Heart left ventricle (tissue), 16 donors: ENCODE data around the gene DCTPP1. TPM values are rescaled to one million over a fixed set of nuclear protein-coding genes. Genes with fewer than 3 reads are reported as not detected.

Experiments
- ATAC-seq, 4 donors: fragments of 200-7000 bp; cut with Tn5 transposase; one replicate each; pipeline ENCODE4 v1.9.1; 2020 to 2022; ENCODE audit warnings: moderate library complexity in 4 of 4, mild to moderate bottlenecking in 3 of 4, moderate number of reproducible peaks in 1 of 4
- DNase-seq, 5 donors: peaks; one replicate each; pipeline ENCODE4 v3.0.0-alpha.2; 2020
- H3K27ac ChIP-seq, 12 donors: fragments of 200-600 bp; sonication (generic) in 4 of 12; one replicate each; pipeline versions ENCODE4 v1.5.0 to v1.8.0; 2016 to 2022; ENCODE audit warnings: mild to moderate bottlenecking in 2 of 12
- H3K27me3 ChIP-seq, 9 donors: fragments of 200-600 bp; sonication (generic) in 2 of 9; one replicate each; pipeline versions ENCODE4 v1.5.1 to v1.8.0; 2016 to 2022; ENCODE audit warnings: mild to moderate bottlenecking in 3 of 9
- H3K36me3 ChIP-seq, 9 donors: fragments of 200-600 bp; sonication (generic) in 2 of 9; one replicate each; pipeline versions ENCODE4 v1.5.0 to v1.8.0; 2018 to 2022; ENCODE audit warnings: mild to moderate bottlenecking in 2 of 9
- H3K4me1 ChIP-seq, 12 donors: fragments of 200-600 bp; sonication (generic) in 4 of 12; one replicate each; pipeline versions ENCODE4 v1.5.0 to v1.8.0; 2016 to 2022; ENCODE audit warnings: mild to moderate bottlenecking in 3 of 12
- H3K4me3 ChIP-seq, 12 donors: fragments of 200-600 bp; sonication (generic) in 4 of 12; one replicate each; pipeline versions ENCODE4 v1.5.0 to v1.8.0; 2017 to 2022; ENCODE audit warnings: mild to moderate bottlenecking in 9 of 12, moderate library complexity in 4 of 12
- H3K9me3 ChIP-seq, 12 donors: fragments of 200-600 bp; sonication (generic) in 4 of 12; one replicate each; pipeline versions ENCODE4 v1.5.0 to v1.8.0; 2016 to 2022; ENCODE audit warnings: mild to moderate bottlenecking in 1 of 12
- POLR2A ChIP-seq, 2 donors: fragments of 450-650 bp; IDR thresholded peaks; one replicate each; pipeline ENCODE4 v1.6.1; 2017; ENCODE audit warnings: antibody characterized with exemption in 2 of 2, mild to moderate bottlenecking in 2 of 2, moderate library complexity in 2 of 2
- WGBS, 4 donors: extraction: QIAGEN DNeasy Blood & Tissue Kit in 2 of 4; methylation state at CpG; one replicate each; pipeline versions ENCODE4 v1.1.5 to v1.1.7; 2013 to 2018; 5-methylcytosine and 5-hydroxymethylcytosine counted together
- intact Hi-C, 10 donors: fragments of 100-400 bp; cut with DNase I; formaldehyde crosslinking; loops; one replicate each; pipeline versions ENCODE4 v1.11.1 to v1.14.2; 2022
- polyA plus RNA-seq, 2 donors: library from polyadenylated mRNA; stranded (reverse); fragments of 200-250 nt; gene quantifications; one replicate each; pipeline ENCODE4 v1.2.3, GENCODE V29; 2013
- total RNA-seq, 9 donors: library from RNA; depleted of rRNA in 2 of 9; stranded (reverse); fragments of >200 nt in 2 of 9; fragmentation: NEBNext Ultra II Directional in 3 of 9; extraction: Animal tissue kit (Norgen Biotek cat#: 25700) in 3 of 9; gene quantifications; one replicate each; pipeline versions ENCODE4 v1.1.0 to v1.2.4, GENCODE V29; 2016 to 2023
- TF ChIP-seq, protein P1 (sequence below), 12 donors: fragments of 200-600 bp; sonication (generic) in 4 of 12; IDR thresholded peaks; one replicate each; pipeline versions ENCODE4 v1.5.0 to v1.8.0; 2018 to 2022; ENCODE audit warnings: antibody characterized with exemption in 12 of 12, mild to moderate bottlenecking in 5 of 12
- donor health status: ischemic (EF 13 %, LVEDD 7.1; RV severe dilation, severe dysfunction).
- donor health status: healthy with polysubstance abuse.
- donor health status: DM: no; HTN: yes; CAD: no.
- donor health status: DM: no; HTN: no; CAD: no.
- donor health status: ischemic (EF 25% LVEDD 6.9; RV normal size, moderate dysfunction).
- donor health status: ischemic (EF 25% LVEDD 5.7; RV mildly dilated, moderate dysfunction).
- donor health status: healthy.
- donor health status: DM: yes; HTN: yes; CAD: no.
- donor health status: ischemic (EF 35%, LVEDD 5.7; RV mildly dilated, moderate dysfunction).
- donor health status: nonischemic (EF 11% LVEDD 7.7; RV severe dilation, severe dysfunction).
- donor health status: DM: yes; HTN: yes; CAD: no.
- donor health status: PGD.
- donor health status: ischemic (EF 29% LVEDD 5.4; RV normal size, mild dysfunction).
- donor health status: nonischemic (EF 23%, LVEDD 6.1; RV moderate dilation, normal function).

DCTPP1 gene
- total and polyA plus RNA-seq, 11 donors: 13.8 to 68.7 (median 28.4) TPM

DNA sequence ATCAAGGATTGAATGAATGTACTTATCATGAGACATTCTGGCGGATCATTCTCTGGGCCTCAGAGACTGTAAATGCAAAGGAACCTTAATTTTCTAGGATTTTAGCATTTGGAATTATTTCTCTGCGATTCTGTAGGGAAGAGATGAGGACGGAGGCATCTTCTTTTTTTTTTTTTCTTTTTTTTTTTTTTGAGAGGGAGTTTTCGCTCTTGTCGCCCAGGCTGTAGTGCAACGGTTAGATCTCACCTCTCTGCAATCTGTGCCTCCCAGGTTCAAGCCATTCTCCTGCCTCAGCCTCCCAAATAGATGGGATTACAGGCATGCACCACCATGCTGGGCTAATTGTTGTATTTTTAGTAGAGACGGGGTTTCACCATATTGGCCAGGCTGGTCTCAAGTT lies 44.9 kb upstream of the DCTPP1 start:
- Histone ChIP-seq H3K4me3 (peak overlapping the region in 1 of 12 donors; percentile 61), H3K27me3 (peaks cover 4 to 59% (median 10%) of the 10 kb centered on the region in 9 donors), H3K36me3 (peaks cover 0 to 4% (median 0%) of the 10 kb centered on the region in 9 donors), H3K9me3 (no peaks in the 10 kb centered on the region), H3K27ac (peak overlapping the region in 1 of 12 donors; percentile 80), H3K4me1 (peaks cover 0 to 51% (median 0%) of the 10 kb centered on the region in 12 donors)
- WGBS, 4 donors: 78 to 90% (median 86%) methylated on average over 7 of the region's 7 CpGs
- ATAC-seq (no peak), DNase-seq (no peak)
- intact Hi-C loops: no loop called here
- TF ChIP-seq, protein P1, sequence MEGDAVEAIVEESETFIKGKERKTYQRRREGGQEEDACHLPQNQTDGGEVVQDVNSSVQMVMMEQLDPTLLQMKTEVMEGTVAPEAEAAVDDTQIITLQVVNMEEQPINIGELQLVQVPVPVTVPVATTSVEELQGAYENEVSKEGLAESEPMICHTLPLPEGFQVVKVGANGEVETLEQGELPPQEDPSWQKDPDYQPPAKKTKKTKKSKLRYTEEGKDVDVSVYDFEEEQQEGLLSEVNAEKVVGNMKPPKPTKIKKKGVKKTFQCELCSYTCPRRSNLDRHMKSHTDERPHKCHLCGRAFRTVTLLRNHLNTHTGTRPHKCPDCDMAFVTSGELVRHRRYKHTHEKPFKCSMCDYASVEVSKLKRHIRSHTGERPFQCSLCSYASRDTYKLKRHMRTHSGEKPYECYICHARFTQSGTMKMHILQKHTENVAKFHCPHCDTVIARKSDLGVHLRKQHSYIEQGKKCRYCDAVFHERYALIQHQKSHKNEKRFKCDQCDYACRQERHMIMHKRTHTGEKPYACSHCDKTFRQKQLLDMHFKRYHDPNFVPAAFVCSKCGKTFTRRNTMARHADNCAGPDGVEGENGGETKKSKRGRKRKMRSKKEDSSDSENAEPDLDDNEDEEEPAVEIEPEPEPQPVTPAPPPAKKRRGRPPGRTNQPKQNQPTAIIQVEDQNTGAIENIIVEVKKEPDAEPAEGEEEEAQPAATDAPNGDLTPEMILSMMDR (IDR thresholded peaks at IDR 0.05): no peak
- no peak for TF ChIP-seq POLR2A (IDR thresholded peaks at IDR 0.05)

DNA sequence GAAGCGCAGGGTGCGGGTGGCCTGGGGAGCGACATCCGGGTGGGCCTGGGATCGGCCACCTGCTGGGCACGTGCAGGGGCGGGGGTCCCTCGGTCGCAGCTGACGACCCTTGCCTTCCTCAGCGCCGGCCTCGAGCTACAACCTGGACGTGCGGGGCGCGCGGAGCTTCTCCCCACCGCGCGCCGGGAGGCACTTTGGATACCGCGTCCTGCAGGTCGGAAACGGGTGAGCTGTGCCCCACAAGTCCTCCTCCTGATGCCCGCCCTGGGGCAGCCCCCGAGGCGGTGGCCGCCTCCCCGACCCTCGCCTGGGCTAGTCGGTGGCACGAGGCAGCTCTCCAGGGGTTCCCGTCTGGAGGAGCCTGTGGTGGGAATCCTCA lies 44.2 kb upstream of the DCTPP1 start:
- intact Hi-C loops: no loop called here
- H3K27me3 ChIP-seq: peaks cover 4 to 59% (median 10%) of the 10 kb centered on the region in 9 donors
- DNase-seq (no peak), ATAC-seq (no peak)
- WGBS, 4 donors: 5 to 29% (median 20%) methylated on average over 7 to 35 of the region's 35 CpGs
- H3K36me3 ChIP-seq: peaks cover 0 to 2% (median 0%) of the 10 kb centered on the region in 9 donors
- H3K27ac ChIP-seq: peak overlapping the region in 1 of 12 donors; percentile 80
- peak overlapping the region in 4 of 12 donors; percentile 5 to 61 (median 24) for H3K4me3 ChIP-seq
- H3K9me3 ChIP-seq: no peaks in the 10 kb centered on the region
- TF ChIP-seq POLR2A (IDR thresholded peaks at IDR 0.05): no peak
- TF ChIP-seq, protein P1 (IDR thresholded peaks at IDR 0.05): no peak
- H3K4me1 ChIP-seq: peaks cover 0 to 53% (median 0%) of the 10 kb centered on the region in 12 donors

DNA sequence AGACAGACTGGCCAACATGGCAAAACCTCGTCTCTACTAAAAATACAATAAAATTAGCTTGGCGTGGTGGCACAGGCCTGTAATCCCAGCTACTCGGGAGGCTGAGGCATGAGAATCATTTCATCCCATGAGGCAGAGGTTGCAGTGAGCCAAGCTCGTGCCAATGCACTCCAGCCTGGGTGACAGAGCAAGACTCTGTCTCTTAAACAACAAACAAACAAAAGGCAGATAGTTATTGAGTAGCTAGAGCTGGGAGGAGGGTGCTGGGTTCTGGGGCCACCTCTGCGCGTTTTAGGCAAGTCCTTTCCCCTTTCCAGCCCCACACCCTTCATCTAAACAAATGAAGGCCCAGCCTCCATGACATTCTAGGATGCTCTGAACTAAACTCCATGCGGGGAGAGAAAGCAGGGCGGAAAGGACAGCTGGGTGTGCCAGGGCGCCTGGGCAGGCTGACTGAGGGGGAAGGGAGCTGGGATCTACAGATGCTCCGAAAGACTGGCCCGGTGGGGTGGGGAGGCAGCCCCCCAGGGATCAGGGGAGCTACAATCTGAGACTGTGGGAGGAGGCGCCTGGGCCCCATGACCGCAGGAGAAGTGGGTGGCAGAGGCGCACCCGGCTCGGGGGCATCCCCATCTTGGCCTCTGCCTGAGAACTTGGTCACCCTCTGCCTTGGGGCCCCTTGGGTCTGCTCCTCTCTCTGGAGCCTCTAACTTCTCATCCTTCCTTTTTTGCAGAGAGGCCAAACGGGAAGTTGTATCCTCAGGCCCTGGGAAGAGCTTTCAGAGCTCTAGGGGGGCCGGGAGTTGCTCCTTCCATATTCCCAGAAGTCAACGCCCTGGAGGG lies 43.6 kb upstream of the DCTPP1 start:
- DNase-seq: peak in 1 of 5 donors; percentile 24
- 63 to 68% (median 65%) methylated on average over 14 to 19 of the region's 19 CpGs for WGBS, 4 donors
- Histone ChIP-seq H3K4me3 (peak overlapping the region in 6 of 12 donors; percentile 5 to 61 (median 16)), H3K36me3 (no peaks in the 10 kb centered on the region), H3K27me3 (peaks cover 5 to 59% (median 10%) of the 10 kb centered on the region in 9 donors), H3K27ac (peak overlapping the region in 2 of 12 donors; percentile 3 to 80), H3K9me3 (no peaks in the 10 kb centered on the region), H3K4me1 (peaks cover 0 to 52% (median 0%) of the 10 kb centered on the region in 12 donors)
- no peak for TF ChIP-seq POLR2A (IDR thresholded peaks at IDR 0.05)
- TF ChIP-seq, protein P1 (IDR thresholded peaks at IDR 0.05): no peak
- peak in 2 of 4 donors; percentile 41 to 47 for ATAC-seq
- intact Hi-C loops: no loop called here

DNA sequence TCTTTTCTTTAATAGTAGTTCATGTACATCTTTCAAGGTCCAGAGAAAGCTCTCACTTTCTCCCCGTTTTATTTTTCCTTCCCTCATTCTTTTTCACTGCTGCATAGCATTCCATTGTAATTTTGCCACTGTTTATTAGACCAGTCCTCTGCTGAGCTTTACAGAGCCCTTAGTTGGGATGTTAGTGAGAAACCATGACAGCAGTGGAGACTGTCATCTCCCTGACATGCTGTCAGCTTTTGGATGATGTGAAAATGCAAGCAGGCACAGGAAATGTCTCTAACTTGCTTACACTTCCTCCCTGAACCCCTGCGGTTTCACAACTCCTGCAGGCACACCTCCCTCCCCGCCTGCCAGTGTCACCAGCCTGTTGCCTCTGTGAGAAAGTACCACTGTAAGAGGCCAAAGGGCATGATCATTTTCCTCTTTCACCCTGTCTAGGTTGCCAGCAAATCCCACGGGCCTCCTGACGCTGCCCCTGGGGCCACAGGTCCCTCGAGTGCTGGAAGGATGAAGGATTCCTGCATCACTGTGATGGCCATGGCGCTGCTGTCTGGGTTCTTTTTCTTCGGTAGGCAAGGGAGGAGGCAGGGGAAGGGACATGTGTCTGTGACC lies 42.6 kb upstream of the DCTPP1 start, which contains the start of gene ITGAL:
Gene ITGAL (plus strand): TSS at position 415 of the 615 bp plus-strand sequence. CDS start 96 bp downstream, at position 511.
- 60 to 67% (median 62%) methylated on average over 8 of the region's 8 CpGs for WGBS, 4 donors
- TF ChIP-seq, protein P1 (IDR thresholded peaks at IDR 0.05): no peak
- no peak for TF ChIP-seq POLR2A (IDR thresholded peaks at IDR 0.05)
- DNase-seq (peak; percentile 27 to 75 (median 50)), ATAC-seq (peak in 3 of 4 donors; percentile 47 to 71 (median 67))
- H3K4me1 ChIP-seq: peaks cover 0 to 52% (median 0%) of the 10 kb centered on the region in 12 donors
- peak within 1 kb of the TSS in 2 of 12 donors; percentile 13 to 80 for H3K27ac ChIP-seq
- no peaks in the 10 kb centered on the region for H3K9me3 ChIP-seq
- peak within 1 kb of the TSS in 6 of 12 donors; percentile 5 to 61 (median 16) for H3K4me3 ChIP-seq
- H3K36me3 ChIP-seq: no peaks in the 10 kb centered on the region
- intact Hi-C loops: no loop called here
- H3K27me3 ChIP-seq: peaks cover 5 to 57% (median 10%) of the 10 kb centered on the region in 9 donors
